Esophagus squamous epithelium (tissue), 4 donors: ENCODE results near the gene WDFY3.

Source experiments
- CTCF ChIP-seq, 6 experiments: fragments of 450-650 bp in 4 of 6; fragments of 200-600 bp in 2 of 6; sonication (generic) in 2 of 6; IDR thresholded peaks; one replicate each; pipeline ENCODE4 v1.5.1; 2016 to 2019; ENCODE audit warnings: antibody characterized with exemption in 6 of 6, mild to moderate bottlenecking in 4 of 6, moderate library complexity in 4 of 6
- POLR2A ChIP-seq, 4 donors: fragments of 450-650 bp; IDR thresholded peaks; one replicate each; pipeline ENCODE4 v1.6.1; 2017; ENCODE audit warnings: antibody characterized with exemption in 4 of 4, mild to moderate bottlenecking in 4 of 4, moderate library complexity in 3 of 4

- no peak for TF ChIP-seq CTCF (IDR thresholded peaks at IDR 0.05)
- TF ChIP-seq POLR2A (IDR thresholded peaks at IDR 0.05), result no peak
Measured at GRCh38 chr4:84778041-84778440, 188.4 kb downstream of the WDFY3 start.
